ENCODE results near the gene ATXN2. TPM values are rescaled to one million over a fixed set of nuclear protein-coding genes. Genes with fewer than 3 reads are reported as not detected.
A peak's percentile ranks its signal among the peaks of the same experiment; 100 is the strongest.

The ATXN2 gene
- total RNA-seq, 1 donor from 2014 or later: 14.2 TPM

- DNase-seq (ENCODE audit: low read depth): no peak
- no peak overlapping the region for H3K4me3 ChIP-seq (ENCODE audit: low read depth, low read length)
- TF ChIP-seq, protein P1, sequence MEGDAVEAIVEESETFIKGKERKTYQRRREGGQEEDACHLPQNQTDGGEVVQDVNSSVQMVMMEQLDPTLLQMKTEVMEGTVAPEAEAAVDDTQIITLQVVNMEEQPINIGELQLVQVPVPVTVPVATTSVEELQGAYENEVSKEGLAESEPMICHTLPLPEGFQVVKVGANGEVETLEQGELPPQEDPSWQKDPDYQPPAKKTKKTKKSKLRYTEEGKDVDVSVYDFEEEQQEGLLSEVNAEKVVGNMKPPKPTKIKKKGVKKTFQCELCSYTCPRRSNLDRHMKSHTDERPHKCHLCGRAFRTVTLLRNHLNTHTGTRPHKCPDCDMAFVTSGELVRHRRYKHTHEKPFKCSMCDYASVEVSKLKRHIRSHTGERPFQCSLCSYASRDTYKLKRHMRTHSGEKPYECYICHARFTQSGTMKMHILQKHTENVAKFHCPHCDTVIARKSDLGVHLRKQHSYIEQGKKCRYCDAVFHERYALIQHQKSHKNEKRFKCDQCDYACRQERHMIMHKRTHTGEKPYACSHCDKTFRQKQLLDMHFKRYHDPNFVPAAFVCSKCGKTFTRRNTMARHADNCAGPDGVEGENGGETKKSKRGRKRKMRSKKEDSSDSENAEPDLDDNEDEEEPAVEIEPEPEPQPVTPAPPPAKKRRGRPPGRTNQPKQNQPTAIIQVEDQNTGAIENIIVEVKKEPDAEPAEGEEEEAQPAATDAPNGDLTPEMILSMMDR (conservative IDR thresholded peaks at IDR 0.05; ENCODE audit: low read depth, low read length): no peak
Measured at GRCh38 chr12:111454716-111455447, 144.2 kb downstream of the ATXN2 start.

DNA sequence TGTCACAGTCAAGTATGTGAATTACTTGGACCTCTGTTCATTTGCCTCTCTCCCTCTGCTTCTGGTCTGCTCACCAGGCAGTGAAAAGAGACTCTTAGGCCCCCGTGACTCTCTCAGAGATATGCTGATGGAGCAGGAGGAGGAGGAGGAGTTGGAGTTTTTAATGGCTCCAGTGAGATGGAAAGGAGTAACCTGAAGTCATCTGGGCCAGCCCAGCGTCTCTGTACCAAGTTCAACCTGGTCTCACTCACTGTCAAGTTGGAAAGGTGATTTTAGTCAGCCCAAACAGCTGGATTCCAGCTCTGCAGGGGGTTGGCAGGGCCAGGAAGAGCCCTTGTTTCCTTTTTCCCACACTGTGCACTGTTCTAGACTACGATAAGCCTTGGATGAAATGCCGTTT lies 144.8 kb downstream of the ATXN2 start:
- TF ChIP-seq, protein P1 (conservative IDR thresholded peaks at IDR 0.05; ENCODE audit: low read depth, low read length): no peak
- no peak overlapping the region for H3K4me3 ChIP-seq (ENCODE audit: low read depth, low read length)
- no peak for DNase-seq (ENCODE audit: low read depth)

DNA sequence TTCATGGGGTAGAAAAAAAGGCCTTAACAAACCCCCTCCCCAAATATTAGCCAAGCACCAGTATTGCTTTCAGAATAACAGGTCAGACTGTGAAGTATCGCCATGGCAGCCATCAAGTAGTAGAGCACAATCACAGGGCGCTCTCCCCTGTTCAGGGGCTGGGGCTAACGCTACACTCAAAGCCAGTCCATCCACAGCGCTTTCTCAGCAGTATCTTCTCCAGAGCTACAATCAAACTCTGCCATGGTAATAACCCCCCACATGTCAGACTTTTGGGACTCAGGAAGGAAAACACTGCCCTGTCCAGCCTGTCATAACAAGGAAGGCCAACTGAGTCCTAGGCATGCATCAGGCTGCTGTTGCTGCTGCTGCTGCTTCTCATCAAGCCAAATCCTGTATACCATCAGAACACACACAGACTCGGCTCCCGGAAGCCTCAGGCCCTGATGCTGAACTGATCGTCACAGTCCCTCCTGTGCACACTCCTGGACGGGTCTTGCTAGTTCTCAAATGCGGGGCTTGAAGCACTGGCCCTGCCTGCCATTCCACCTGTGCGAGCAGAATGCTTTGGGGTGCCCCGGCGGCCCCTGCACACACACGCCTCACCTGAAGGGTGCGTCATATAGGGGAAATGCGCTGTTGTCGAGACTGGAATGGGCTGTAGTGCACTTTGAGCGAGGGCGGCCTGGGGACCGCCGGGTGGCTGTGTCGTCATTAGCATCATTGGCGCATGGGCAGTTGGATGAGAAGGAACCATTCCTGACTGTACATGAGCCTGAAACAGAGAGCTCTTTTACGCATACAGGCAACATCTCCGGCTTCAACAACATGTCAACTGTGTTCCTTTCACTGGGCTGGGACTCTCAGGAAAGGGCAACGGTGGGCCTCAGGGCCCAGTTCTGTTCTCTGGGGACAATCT lies 145.8 kb downstream of the ATXN2 start:
- no peak overlapping the region for H3K4me3 ChIP-seq (ENCODE audit: low read depth, low read length)
- TF ChIP-seq, protein P1 (conservative IDR thresholded peaks at IDR 0.05; ENCODE audit: low read depth, low read length): no peak
- DNase-seq (ENCODE audit: low read depth): no peak

DNA sequence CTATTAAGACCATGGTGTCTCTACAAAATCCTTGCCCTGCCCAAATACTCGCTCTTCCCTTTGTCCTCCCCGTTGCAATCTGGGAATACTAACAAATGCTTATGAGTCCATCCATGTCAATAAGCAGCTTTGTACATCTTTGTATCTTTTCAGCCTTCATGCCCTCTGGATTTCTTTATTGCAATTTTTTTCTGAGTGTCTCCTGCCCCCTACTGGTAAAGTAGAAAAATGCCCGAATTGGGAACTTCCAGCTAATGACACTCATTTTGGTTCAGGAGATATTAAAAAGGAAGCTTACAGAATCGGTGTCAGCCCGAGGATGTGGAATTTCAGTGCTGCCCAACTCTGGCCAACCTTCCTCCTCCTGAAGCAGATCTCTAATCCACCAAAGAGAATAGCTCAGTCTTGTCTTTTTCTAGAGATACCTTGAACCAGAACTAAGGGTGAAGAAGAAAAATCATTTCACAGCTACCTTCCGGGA lies 147.4 kb downstream of the ATXN2 start:
- DNase-seq (ENCODE audit: low read depth): no peak
- TF ChIP-seq, protein P1 (conservative IDR thresholded peaks at IDR 0.05; ENCODE audit: low read depth, low read length): peak; percentile 82
- no peak overlapping the region for H3K4me3 ChIP-seq (ENCODE audit: low read depth, low read length)

DNA sequence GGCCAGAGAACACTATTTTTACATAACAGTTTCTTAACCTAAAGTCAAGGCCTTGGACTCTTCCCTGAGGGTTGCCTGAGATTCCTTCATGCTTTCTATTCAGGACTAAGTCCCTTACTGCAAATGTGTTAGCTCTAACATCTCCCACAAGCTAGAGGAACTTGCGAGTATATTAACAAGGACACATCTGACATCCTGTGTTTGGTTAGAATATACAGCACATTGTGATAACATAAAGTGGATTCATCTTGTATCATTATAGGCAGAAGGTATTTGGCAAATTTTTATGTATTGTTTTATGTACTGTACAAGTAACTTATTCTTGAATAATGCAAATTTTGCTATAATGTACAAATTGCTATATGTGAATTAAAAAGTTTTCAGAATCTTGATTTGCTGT lies 147.9 kb downstream of the ATXN2 start:
- TF ChIP-seq, protein P1 (conservative IDR thresholded peaks at IDR 0.05; ENCODE audit: low read depth, low read length): no peak
- H3K4me3 ChIP-seq (ENCODE audit: low read depth, low read length): no peak overlapping the region
- DNase-seq (ENCODE audit: low read depth): no peak

- TF ChIP-seq, protein P1 (conservative IDR thresholded peaks at IDR 0.05; ENCODE audit: low read depth, low read length): no peak
- H3K4me3 ChIP-seq (ENCODE audit: low read depth, low read length): no peak overlapping the region
- DNase-seq (ENCODE audit: low read depth): no peak
Measured at GRCh38 chr12:111450676-111451075, 148.4 kb downstream of the ATXN2 start.

Measured in epithelial cell of proximal tubule (primary cell).